Heart left ventricle (tissue), 13 donors: Measurements from ENCODE around the gene STK24.

Experiments used
- CTCF ChIP-seq, 12 donors: fragments of 200-600 bp; sonication (generic) in 4 of 12; IDR thresholded peaks; one replicate each; pipeline versions ENCODE4 v1.5.0 to v1.8.0; 2018 to 2022; ENCODE audit warnings: antibody characterized with exemption in 12 of 12, mild to moderate bottlenecking in 5 of 12
- POLR2A ChIP-seq, 2 donors: fragments of 450-650 bp; IDR thresholded peaks; one replicate each; pipeline ENCODE4 v1.6.1; 2017; ENCODE audit warnings: antibody characterized with exemption in 2 of 2, mild to moderate bottlenecking in 2 of 2, moderate library complexity in 2 of 2
- donor health status: ischemic (EF 13 %, LVEDD 7.1; RV severe dilation, severe dysfunction).
- donor health status: DM: no; HTN: yes; CAD: no.
- donor health status: DM: no; HTN: no; CAD: no.
- donor health status: ischemic (EF 25% LVEDD 6.9; RV normal size, moderate dysfunction).
- donor health status: ischemic (EF 25% LVEDD 5.7; RV mildly dilated, moderate dysfunction).
- donor health status: ischemic (EF 35%, LVEDD 5.7; RV mildly dilated, moderate dysfunction).
- donor health status: nonischemic (EF 11% LVEDD 7.7; RV severe dilation, severe dysfunction).
- donor health status: DM: yes; HTN: yes; CAD: no.
- donor health status: PGD.
- donor health status: ischemic (EF 29% LVEDD 5.4; RV normal size, mild dysfunction).
- donor health status: nonischemic (EF 23%, LVEDD 6.1; RV moderate dilation, normal function).

GRCh38 chr13:98515818-98516465 lies 61.0 kb downstream of the STK24 start:
- TF ChIP-seq CTCF (IDR thresholded peaks at IDR 0.05) = no peak
- no peak for TF ChIP-seq POLR2A (IDR thresholded peaks at IDR 0.05)
